Caco-2 (cell line): ENCODE measurements around the gene PGLYRP4. TPM values are rescaled to one million over a fixed set of nuclear protein-coding genes. Genes with fewer than 3 reads are reported as not detected.
A peak's percentile ranks its signal among the peaks of the same experiment; 100 is the strongest.

Experiments used
- BruUV-seq: library from RNA; stranded (reverse); fragments of 400-500 nt; replicated peaks from 2 replicates; lab custom pipeline; 2021; lab: Mats Ljungman, UMichigan
- CTCF ChIA-PET: fragments of 300-600 bp; sonication (Branson Sonifier 250); formaldehyde crosslinking; loops from one replicate; lab custom pipeline; 2022; ENCODE audit warnings: antibody characterized with exemption; lab: Charles Lee
- POLR2A ChIA-PET: fragments of 300-600 bp; sonication (Branson Sonifier 250); formaldehyde crosslinking; loops from one replicate; lab custom pipeline; 2022; ENCODE audit warnings: antibody characterized with exemption; lab: Charles Lee
- DNase-seq, 2 experiments: peaks; one replicate each; pipeline versions ENCODE4 v3.0.0 to v3.0.0-alpha.2; 2020 to 2022
- H3K27me3 ChIP-seq: replicated peaks from 2 replicates; pipeline ENCODE4 v1.6.0; 2011; ENCODE audit warnings: low read length; ENCODE audit not compliant: control insufficient read depth, insufficient read depth
- H3K36me3 ChIP-seq: 2 replicates; pipeline ENCODE4 v1.5.1; 2011; ENCODE audit warnings: low read length; ENCODE audit not compliant: control insufficient read depth, insufficient read depth
- H3K4me1 ChIP-seq: fragments of 250-450 bp; sonication (Bioruptor Pico); 2 replicates; pipeline ENCODE4 v1.5.1; 2020; ENCODE audit warnings: mild to moderate bottlenecking
- H3K4me3 ChIP-seq: 2 replicates; pipeline ENCODE4 v1.5.1; 2011; ENCODE audit warnings: low read depth, mild to moderate bottlenecking, control low read depth, low read length
- H3K9me3 ChIP-seq: fragments of 250-450 bp; sonication (Bioruptor Pico); 2 replicates; pipeline ENCODE4 v1.5.1; 2020; ENCODE audit warnings: mild to moderate bottlenecking, moderate library complexity
- H3K27ac Mint-ChIP-seq: one replicate; pipeline ENCODE4 v1.8.0; 2022; ENCODE audit warnings: mixed read lengths; ENCODE audit not compliant: unreplicated experiment
- H3K27me3 Mint-ChIP-seq: one replicate; pipeline ENCODE4 v1.8.0; 2022; ENCODE audit warnings: mixed read lengths; ENCODE audit not compliant: insufficient read depth, unreplicated experiment
- H3K36me3 Mint-ChIP-seq: one replicate; pipeline ENCODE4 v1.8.0; 2022; ENCODE audit warnings: mild to moderate bottlenecking, mixed read lengths; ENCODE audit not compliant: insufficient read depth, unreplicated experiment
- H3K4me1 Mint-ChIP-seq: one replicate; pipeline ENCODE4 v1.8.0; 2022; ENCODE audit warnings: low read depth, mixed read lengths; ENCODE audit not compliant: unreplicated experiment
- H3K4me3 Mint-ChIP-seq: one replicate; pipeline ENCODE4 v1.8.0; 2022; ENCODE audit warnings: mild to moderate bottlenecking, moderate library complexity, mixed read lengths; ENCODE audit not compliant: unreplicated experiment
- H3K9me3 Mint-ChIP-seq: one replicate; pipeline ENCODE4 v1.8.0; 2022; ENCODE audit warnings: mixed read lengths; ENCODE audit not compliant: unreplicated experiment
- intact Hi-C: fragments of 100-400 bp; cut with micrococcal nuclease; formaldehyde crosslinking; loops from one replicate; pipeline ENCODE4 v1.10.0; 2022; ENCODE audit not compliant: unreplicated experiment
- total RNA-seq: library from RNA; stranded (reverse); gene quantifications from 2 replicates; pipeline ENCODE4 v1.2.3, GENCODE V29; 2022
- TF ChIP-seq, protein P1 (sequence below), 2 experiments: fragments of 200-600 bp in 1 of 2; IDR thresholded peaks; 1 replicate in 1 of 2; 2 replicates in 1 of 2; pipeline versions ENCODE4 v1.5.1 to v1.8.0; 2011 to 2022; ENCODE audit warnings: antibody characterized with exemption in 1 of 2, control low read depth in 1 of 2, inconsistent platforms in 1 of 2, low read depth in 1 of 2, low read length in 1 of 2, mild to moderate bottlenecking in 1 of 2, moderate library complexity in 1 of 2; ENCODE audit not compliant: insufficient read depth in 1 of 2, severe bottlenecking in 1 of 2, unreplicated experiment in 1 of 2

PGLYRP4 gene
- total RNA-seq, 1 experiment from 2014 or later = not detected

DNA sequence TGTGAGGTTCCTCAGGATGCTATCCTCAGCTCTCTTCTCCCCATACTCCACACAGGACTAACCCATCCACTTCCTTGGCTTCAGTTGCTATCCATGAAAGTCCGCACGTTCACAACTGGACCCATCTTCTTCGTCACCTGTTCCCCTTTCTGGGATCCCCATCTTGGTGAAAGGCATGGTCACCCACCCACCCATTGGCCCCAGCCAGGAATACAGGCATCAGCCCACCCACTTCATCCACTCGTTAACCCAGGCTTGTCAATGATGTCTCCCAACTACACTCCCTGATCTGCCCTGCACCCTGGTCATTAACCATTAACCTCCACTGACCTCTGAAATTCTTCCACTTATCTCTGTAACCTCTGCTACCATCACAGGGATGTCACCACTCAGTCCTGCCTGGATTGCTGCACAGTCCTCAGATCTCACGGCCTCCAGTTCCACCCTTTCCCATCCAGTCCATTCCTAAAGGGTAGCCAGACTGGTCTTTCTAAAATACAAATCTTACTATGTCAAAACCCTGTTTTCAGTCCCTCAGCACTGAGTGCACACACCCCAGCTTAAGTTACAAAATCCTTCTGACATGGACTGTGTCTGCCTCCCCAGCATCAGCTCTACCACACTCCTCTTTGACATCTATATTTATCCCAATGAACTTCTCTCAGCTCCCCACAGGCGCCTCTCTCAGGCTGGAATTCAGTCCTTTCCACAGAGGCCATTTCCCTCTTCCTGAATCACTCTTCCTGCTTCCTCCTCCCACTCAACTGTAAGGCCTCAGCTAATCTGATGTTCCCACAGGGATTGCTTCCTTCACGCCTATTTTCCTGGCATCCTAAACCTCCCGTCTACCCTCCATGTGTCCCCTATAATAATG lies 10.4 kb downstream of the PGLYRP4 start:
- H3K4me3 Mint-ChIP-seq = peak overlapping the region; percentile 1
- POLR2A ChIA-PET = no interaction called here
- H3K9me3 Mint-ChIP-seq = peaks cover 14% of the 10 kb centered on the region
- peaks cover 5% of the 10 kb centered on the region for H3K27me3 Mint-ChIP-seq
- TF ChIP-seq, protein P1, sequence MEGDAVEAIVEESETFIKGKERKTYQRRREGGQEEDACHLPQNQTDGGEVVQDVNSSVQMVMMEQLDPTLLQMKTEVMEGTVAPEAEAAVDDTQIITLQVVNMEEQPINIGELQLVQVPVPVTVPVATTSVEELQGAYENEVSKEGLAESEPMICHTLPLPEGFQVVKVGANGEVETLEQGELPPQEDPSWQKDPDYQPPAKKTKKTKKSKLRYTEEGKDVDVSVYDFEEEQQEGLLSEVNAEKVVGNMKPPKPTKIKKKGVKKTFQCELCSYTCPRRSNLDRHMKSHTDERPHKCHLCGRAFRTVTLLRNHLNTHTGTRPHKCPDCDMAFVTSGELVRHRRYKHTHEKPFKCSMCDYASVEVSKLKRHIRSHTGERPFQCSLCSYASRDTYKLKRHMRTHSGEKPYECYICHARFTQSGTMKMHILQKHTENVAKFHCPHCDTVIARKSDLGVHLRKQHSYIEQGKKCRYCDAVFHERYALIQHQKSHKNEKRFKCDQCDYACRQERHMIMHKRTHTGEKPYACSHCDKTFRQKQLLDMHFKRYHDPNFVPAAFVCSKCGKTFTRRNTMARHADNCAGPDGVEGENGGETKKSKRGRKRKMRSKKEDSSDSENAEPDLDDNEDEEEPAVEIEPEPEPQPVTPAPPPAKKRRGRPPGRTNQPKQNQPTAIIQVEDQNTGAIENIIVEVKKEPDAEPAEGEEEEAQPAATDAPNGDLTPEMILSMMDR (IDR thresholded peaks at IDR 0.05; ENCODE audit: insufficient read depth in 1 of 2, low read depth in 1 of 2, low read length in 1 of 2, severe bottlenecking in 1 of 2, unreplicated experiment in 1 of 2) = no peak
- peak overlapping the region; percentile 9 for H3K27ac Mint-ChIP-seq
- peak; percentile 52 to 62 for DNase-seq
- H3K36me3 Mint-ChIP-seq = no peaks in the 10 kb centered on the region
- BruUV-seq = no TSS peak
- H3K4me1 ChIP-seq = peaks cover 24% of the 10 kb centered on the region
- peaks cover 26% of the 10 kb centered on the region for H3K4me1 Mint-ChIP-seq
- no peaks in the 10 kb centered on the region for H3K27me3 ChIP-seq
- intact Hi-C loops = no loop called here
- CTCF ChIA-PET = interaction anchor here (1.2 kb wide), 1 partner anchor 11 kb away, joined by 3 read pairs; the partner anchor contains the start of gene PGLYRP4
- no peaks in the 10 kb centered on the region for H3K36me3 ChIP-seq
- no peak overlapping the region for H3K4me3 ChIP-seq
- H3K9me3 ChIP-seq = no peaks in the 10 kb centered on the region

GRCh38 chr1:153336650-153337049 lies 12.0 kb downstream of the PGLYRP4 start:
- intact Hi-C loops = no loop called here
- TF ChIP-seq, protein P1 (IDR thresholded peaks at IDR 0.05; ENCODE audit: insufficient read depth in 1 of 2, low read depth in 1 of 2, low read length in 1 of 2, severe bottlenecking in 1 of 2, unreplicated experiment in 1 of 2) = no peak

DNA sequence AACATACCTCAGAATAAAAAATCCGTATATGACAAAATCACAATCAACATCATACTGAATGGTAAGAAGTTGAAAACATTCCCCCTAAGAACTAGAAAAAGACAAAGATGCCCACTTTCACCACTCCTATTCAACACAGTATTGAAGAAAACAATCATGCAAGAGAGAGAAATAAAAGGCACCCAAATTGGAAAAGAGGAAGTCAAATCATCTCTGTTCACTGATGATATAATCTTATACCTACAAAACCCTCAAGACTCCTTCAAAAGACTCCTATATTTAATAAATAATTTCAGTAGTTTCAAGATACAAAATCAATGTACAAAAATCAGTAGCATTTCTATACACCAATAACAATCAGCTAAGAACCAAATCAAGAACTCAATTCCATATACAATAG lies 14.7 kb downstream of the PGLYRP4 start:
- peaks cover 14% of the 10 kb centered on the region for H3K9me3 Mint-ChIP-seq
- intact Hi-C loops = no loop called here
- no peak overlapping the region for H3K27ac Mint-ChIP-seq
- H3K27me3 ChIP-seq = no peaks in the 10 kb centered on the region
- no peak overlapping the region for H3K4me3 ChIP-seq
- H3K36me3 Mint-ChIP-seq = no peaks in the 10 kb centered on the region
- H3K36me3 ChIP-seq = no peaks in the 10 kb centered on the region
- CTCF ChIA-PET = no interaction called here
- peaks cover 19% of the 10 kb centered on the region for H3K27me3 Mint-ChIP-seq
- BruUV-seq = no TSS peak
- peaks cover 15% of the 10 kb centered on the region for H3K4me1 Mint-ChIP-seq
- H3K9me3 ChIP-seq = no peaks in the 10 kb centered on the region
- TF ChIP-seq, protein P1 (IDR thresholded peaks at IDR 0.05; ENCODE audit: insufficient read depth in 1 of 2, low read depth in 1 of 2, low read length in 1 of 2, severe bottlenecking in 1 of 2, unreplicated experiment in 1 of 2) = no peak
- H3K4me1 ChIP-seq = peaks cover 14% of the 10 kb centered on the region
- POLR2A ChIA-PET = no interaction called here
- no peak overlapping the region for H3K4me3 Mint-ChIP-seq
- no peak for DNase-seq

More at GRCh38 chr1:153336650-153337049, 12.0 kb downstream of the PGLYRP4 start:
- no peak overlapping the region for H3K27ac Mint-ChIP-seq
- ChIA-PET CTCF (no interaction called here), POLR2A (no interaction called here)
- no peaks in the 10 kb centered on the region for H3K36me3 Mint-ChIP-seq
- peaks cover 14% of the 10 kb centered on the region for H3K9me3 Mint-ChIP-seq
- H3K36me3 ChIP-seq = no peaks in the 10 kb centered on the region
- no peak overlapping the region for H3K4me3 Mint-ChIP-seq
- H3K27me3 ChIP-seq = no peaks in the 10 kb centered on the region
- peaks cover 14% of the 10 kb centered on the region for H3K4me1 ChIP-seq
- peaks cover 11% of the 10 kb centered on the region for H3K27me3 Mint-ChIP-seq
- peaks cover 16% of the 10 kb centered on the region for H3K4me1 Mint-ChIP-seq
- H3K4me3 ChIP-seq = no peak overlapping the region
- DNase-seq = no peak
- BruUV-seq = no TSS peak
- H3K9me3 ChIP-seq = no peaks in the 10 kb centered on the region
